SK-N-SH (cell line): ENCODE measurements around the gene HLA-DPA1. TPM values are rescaled to one million over a fixed set of nuclear protein-coding genes. Genes with fewer than 3 reads are reported as not detected.

ENCODE experiments used
- CTCF ChIA-PET: fragments of 300-600, 350-600 bp; formaldehyde crosslinking; extraction: SDS; loops from one replicate; lab custom pipeline; 2021; lab: Yijun Ruan, JAX
- POLR2A ChIA-PET: fragments of 350-600 bp; sonication (Branson Sonifier 250); formaldehyde crosslinking; extraction: SDS; loops from one replicate; lab custom pipeline; 2020; ENCODE audit warnings: antibody characterized with exemption, inconsistent platforms; lab: Yijun Ruan, JAX
- DNase-seq: peaks from one replicate; pipeline ENCODE4 v3.0.0; 2012
- H2AFZ ChIP-seq: fragments of 200-600 bp; sonication (generic); 2 replicates; pipeline ENCODE4 v1.8.1; 2016; ENCODE audit warnings: antibody characterized with exemption, mild to moderate bottlenecking, low read depth
- H3F3A ChIP-seq: fragments of 200-600 bp; sonication (generic); replicated peaks from 2 replicates; pipeline ENCODE3; 2016; ENCODE audit warnings: antibody characterized with exemption, mild to moderate bottlenecking; ENCODE audit not compliant: insufficient read depth
- H3K27ac ChIP-seq, 2 experiments: fragments of 200-500 bp in 1 of 2; fragments of 200-600 bp in 1 of 2; sonication (Bioruptor generic) in 1 of 2; sonication (generic), shearing (Covaris generic) in 1 of 2; 2 replicates each; pipeline versions ENCODE4 v1.5.1 to v1.6.1; 2014 to 2016; ENCODE audit warnings: low read depth in 2 of 2, inconsistent platforms in 1 of 2, low read length in 1 of 2, mild to moderate bottlenecking in 1 of 2, mixed read lengths in 1 of 2
- H3K27me3 ChIP-seq: fragments of 200-600 bp; sonication (generic), shearing (Covaris generic); 2 replicates; pipeline ENCODE4 v1.6.1; 2016; ENCODE audit warnings: mixed run types; ENCODE audit not compliant: insufficient read depth
- H3K36me3 ChIP-seq, 2 experiments: fragments of 200-500 bp in 1 of 2; fragments of 200-600 bp in 1 of 2; sonication (Bioruptor generic) in 1 of 2; sonication (generic) in 1 of 2; replicated peaks in 1 of 2; 2 replicates each; pipeline versions ENCODE3 to v1.5.1; 2014 to 2016; ENCODE audit warnings: low read length in 1 of 2, mild to moderate bottlenecking in 1 of 2; ENCODE audit not compliant: insufficient read depth in 2 of 2, control insufficient read depth in 1 of 2
- H3K4me1 ChIP-seq, 2 experiments: fragments of 200-500 bp in 1 of 2; fragments of 200-600 bp in 1 of 2; sonication (Bioruptor generic) in 1 of 2; sonication (generic), shearing (Covaris generic) in 1 of 2; 2 replicates each; pipeline versions ENCODE4 v1.5.1 to v1.6.1; 2014 to 2016; ENCODE audit warnings: low read depth in 1 of 2, low read length in 1 of 2, mixed run types in 1 of 2; ENCODE audit not compliant: insufficient read depth in 2 of 2, control insufficient read depth in 1 of 2
- H3K4me2 ChIP-seq: fragments of 200-600 bp; sonication (generic), shearing (Covaris generic); 2 replicates; pipeline ENCODE4 v1.6.1; 2017; ENCODE audit warnings: mixed run types
- H3K4me3 ChIP-seq, 2 experiments: fragments of 200-500 bp in 1 of 2; fragments of 200-600 bp in 1 of 2; sonication (Bioruptor generic) in 1 of 2; sonication (generic), shearing (Covaris generic) in 1 of 2; 2 replicates each; pipeline versions ENCODE4 v1.5.1 to v1.8.1; 2014 to 2016; ENCODE audit warnings: low read depth in 2 of 2, inconsistent platforms in 1 of 2, low read length in 1 of 2, mild to moderate bottlenecking in 1 of 2, mixed read lengths in 1 of 2, moderate library complexity in 1 of 2
- H3K79me2 ChIP-seq: fragments of 200-600 bp; sonication (generic); 2 replicates; pipeline ENCODE4 v1.8.1; 2017; ENCODE audit warnings: mild to moderate bottlenecking; ENCODE audit not compliant: insufficient read depth
- H3K9ac ChIP-seq: fragments of 200-600 bp; sonication (generic); 2 replicates; pipeline ENCODE4 v1.6.1; 2017; ENCODE audit warnings: mixed run types
- H3K9me2 ChIP-seq: fragments of 200-600 bp; sonication (generic); 2 replicates; pipeline ENCODE4 v1.6.1; 2017; ENCODE audit warnings: mixed run types
- H3K9me3 ChIP-seq: fragments of 200-600 bp; sonication (generic); 2 replicates; pipeline ENCODE4 v1.6.1; 2017; ENCODE audit warnings: mixed run types, mild to moderate bottlenecking, moderate library complexity
- H4K20me1 ChIP-seq: fragments of 200-600 bp; sonication (generic); 2 replicates; pipeline ENCODE4 v1.6.1; 2017; ENCODE audit warnings: mild to moderate bottlenecking, mixed run types; ENCODE audit not compliant: insufficient read depth
- CHD2 ChIP-seq: fragments of 150-350 bp; IDR thresholded peaks from 2 replicates; pipeline ENCODE4 v1.6.1; 2018; ENCODE audit warnings: low read length; ENCODE audit not compliant: partially characterized antibody
- ELF1 ChIP-seq: IDR thresholded peaks from 2 replicates; pipeline ENCODE4 v1.4.0; 2012
- EP300 ChIP-seq, 2 experiments: IDR thresholded peaks; 2 replicates each; pipeline versions ENCODE4 v1.4.0 to v1.6.1; 2012; ENCODE audit warnings: borderline replicate concordance in 1 of 2, low read depth in 1 of 2, low read length in 1 of 2
- EZH2phosphoT487 ChIP-seq: fragments of 200-600 bp; sonication (generic); IDR thresholded peaks from 2 replicates; pipeline ENCODE4 v1.6.1; 2017; ENCODE audit warnings: low read depth, mixed run types, mild to moderate bottlenecking, antibody characterized with exemption, moderate library complexity, borderline replicate concordance
- GABPA ChIP-seq: IDR thresholded peaks from 2 replicates; pipeline ENCODE4 v1.4.0; 2012; ENCODE audit warnings: low read depth, mild to moderate bottlenecking
- JUND ChIP-seq: IDR thresholded peaks from 2 replicates; pipeline ENCODE4 v1.4.0; 2012
- MAX ChIP-seq: IDR thresholded peaks from 2 replicates; pipeline ENCODE4 v1.4.0; 2012; ENCODE audit warnings: low read depth
- MEF2A ChIP-seq: IDR thresholded peaks from 2 replicates; pipeline ENCODE4 v1.4.0; 2012; ENCODE audit warnings: low read depth, borderline replicate concordance
- MXI1 ChIP-seq: IDR thresholded peaks from 2 replicates; pipeline ENCODE4 v1.6.1; 2012; ENCODE audit warnings: mild to moderate bottlenecking, low read depth, low read length, improper control_type of control experiment
- NFIC ChIP-seq: IDR thresholded peaks from 2 replicates; pipeline ENCODE4 v1.4.0; 2012; ENCODE audit warnings: borderline replicate concordance
- PBX3 ChIP-seq: IDR thresholded peaks from 2 replicates; pipeline ENCODE4; 2012
- REST ChIP-seq: IDR thresholded peaks from 2 replicates; pipeline ENCODE4 v1.6.1; 2012; ENCODE audit warnings: mild to moderate bottlenecking, low read depth, low read length, moderate library complexity
- RXRA ChIP-seq: IDR thresholded peaks from 2 replicates; pipeline ENCODE4 v1.4.0; 2012; ENCODE audit warnings: low read depth, mild to moderate bottlenecking, borderline replicate concordance
- SIN3A ChIP-seq: IDR thresholded peaks from 2 replicates; pipeline ENCODE4 v1.6.1; 2012; ENCODE audit warnings: low read depth, mild to moderate bottlenecking, low read length, moderate library complexity, borderline replicate concordance
- TAF1 ChIP-seq: IDR thresholded peaks from 2 replicates; pipeline ENCODE4 v1.6.1; 2012; ENCODE audit warnings: low read depth, mild to moderate bottlenecking, low read length, moderate library complexity, borderline replicate concordance
- TCF12 ChIP-seq: IDR thresholded peaks from 2 replicates; pipeline ENCODE4 v1.4.0; 2012
- USF2 ChIP-seq: fragments of 150-350 bp; IDR thresholded peaks from 2 replicates; pipeline ENCODE4 v1.6.1; 2017; ENCODE audit warnings: antibody characterized with exemption, low read length, low read depth, borderline replicate concordance
- YY1 ChIP-seq: IDR thresholded peaks from 2 replicates; pipeline ENCODE4 v1.4.0; 2012; ENCODE audit warnings: low read depth, mild to moderate bottlenecking
- WGBS: methylation state at CpG from one replicate; pipeline ENCODE4 v1.1.6; 2017; ENCODE audit warnings: low lambda C conversion rate; 5-methylcytosine and 5-hydroxymethylcytosine counted together
- polyA plus RNA-seq, 3 experiments: library from polyadenylated mRNA; depleted of rRNA; stranded (reverse); fragments of >200 nt; gene quantifications; 2 replicates each; pipeline ENCODE4 v1.2.3, GENCODE V29; 2012
- TF ChIP-seq, protein P1 (sequence below): fragments of 150-350 bp; IDR thresholded peaks from 2 replicates; pipeline ENCODE4 v1.6.1; 2016; ENCODE audit warnings: mild to moderate bottlenecking, low read depth, low read length

HLA-DPA1 gene
- polyA plus RNA-seq, 1 of the 3 experiments (the other 2 are of a cell fraction): 1.9 TPM

- no peak overlapping the region for H3K4me3 ChIP-seq
- no peak for TF ChIP-seq EZH2phosphoT487
- no peak for TF ChIP-seq REST
- TF ChIP-seq TAF1: no peak
- TF ChIP-seq MXI1: no peak
- no peak for TF ChIP-seq JUND
- no peak for TF ChIP-seq TCF12
- no peak for TF ChIP-seq PBX3
- no peak for TF ChIP-seq CHD2
- TF ChIP-seq USF2: no peak
- TF ChIP-seq YY1: no peak
- TF ChIP-seq ELF1: no peak
- TF ChIP-seq, all 33 proteins: peak for 0
- WGBS: 19% methylated on average over 7 of the region's 7 CpGs
Measured at GRCh38 chr6:33072508-33073100, 845 bp downstream of the HLA-DPA1 start.

DNA sequence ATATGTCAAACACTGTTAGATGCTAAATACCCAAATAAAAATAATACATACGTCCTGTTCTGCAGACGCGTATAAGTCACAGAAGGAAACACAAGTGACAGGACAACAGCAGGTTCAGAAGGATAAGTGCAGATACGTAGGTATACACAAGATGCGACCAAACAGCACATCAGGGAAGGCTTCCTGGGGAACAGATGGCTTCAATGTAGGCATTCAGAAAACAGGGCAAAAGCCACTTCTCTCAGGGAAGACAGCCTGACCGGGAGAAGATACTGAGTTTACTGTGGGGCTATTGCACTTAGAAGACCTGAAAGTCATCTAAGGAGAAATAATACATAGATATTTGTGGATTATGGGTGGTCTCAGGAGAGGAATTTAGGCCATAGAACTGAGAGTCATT lies 1.9 kb downstream of the HLA-DPA1 start:
- 9% methylated on average over 6 of the region's 6 CpGs for WGBS
- TF ChIP-seq MEF2A (no peak), ELF1 (no peak), MAX (no peak), SIN3A (no peak), EP300 (IDR thresholded peaks at IDR 0.05; ENCODE audit: borderline replicate concordance in 1 of 2, low read depth in 1 of 2, low read length in 1 of 2) (no peak), TCF12 (no peak), GABPA (no peak), RXRA (no peak), NFIC (no peak)
- TF ChIP-seq, protein P1, sequence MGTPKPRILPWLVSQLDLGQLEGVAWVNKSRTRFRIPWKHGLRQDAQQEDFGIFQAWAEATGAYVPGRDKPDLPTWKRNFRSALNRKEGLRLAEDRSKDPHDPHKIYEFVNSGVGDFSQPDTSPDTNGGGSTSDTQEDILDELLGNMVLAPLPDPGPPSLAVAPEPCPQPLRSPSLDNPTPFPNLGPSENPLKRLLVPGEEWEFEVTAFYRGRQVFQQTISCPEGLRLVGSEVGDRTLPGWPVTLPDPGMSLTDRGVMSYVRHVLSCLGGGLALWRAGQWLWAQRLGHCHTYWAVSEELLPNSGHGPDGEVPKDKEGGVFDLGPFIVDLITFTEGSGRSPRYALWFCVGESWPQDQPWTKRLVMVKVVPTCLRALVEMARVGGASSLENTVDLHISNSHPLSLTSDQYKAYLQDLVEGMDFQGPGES: no peak
- TF ChIP-seq, all 33 proteins: peak for 0
- Histone ChIP-seq H3K36me3 (no peaks in the 10 kb centered on the region), H3K9me2 (no peaks in the 10 kb centered on the region), H3F3A (no peaks in the 10 kb centered on the region), H3K4me3 (no peak overlapping the region), H3K9me3 (no peaks in the 10 kb centered on the region), H4K20me1 (no peaks in the 10 kb centered on the region), H3K4me1 (peaks cover 0 to 3% of the 10 kb centered on the region in 2 experiments; a peak in 1 of 4 replicates), H3K27ac (no peak overlapping the region), H3K27me3 (peaks cover 14% of the 10 kb centered on the region), H2AFZ (no peak overlapping the region), H3K4me2 (no peak overlapping the region), H3K79me2 (no peaks in the 10 kb centered on the region), H3K9ac (no peak overlapping the region)
- POLR2A ChIA-PET: no interaction called here
- CTCF ChIA-PET: no interaction called here
- DNase-seq: no peak

More at GRCh38 chr6:33072508-33073100, 845 bp downstream of the HLA-DPA1 start:
- Histone ChIP-seq H2AFZ (no peak overlapping the region), H3K9me3 (no peaks in the 10 kb centered on the region), H3K36me3 (no peaks in the 10 kb centered on the region), H3K27ac (no peak overlapping the region), H3K79me2 (no peaks in the 10 kb centered on the region), H3K27me3 (peaks cover 16% of the 10 kb centered on the region), H3F3A (no peaks in the 10 kb centered on the region), H4K20me1 (no peaks in the 10 kb centered on the region), H3K4me2 (no peak overlapping the region), H3K4me1 (peaks cover 0 to 3% of the 10 kb centered on the region in 2 experiments; a peak in 1 of 4 replicates), H3K9me2 (no peaks in the 10 kb centered on the region), H3K9ac (no peak overlapping the region)
- POLR2A ChIA-PET: interaction anchor here (0.5 kb wide), 1 partner anchor 1684 kb away, joined by 5 read pairs; no protein-coding TSS in a partner anchor
- CTCF ChIA-PET: interaction anchor here (0.9 to 1.5 kb wide), 4 partner anchors 10 to 204 kb away, joined by 3 to 5 read pairs (median 3); no protein-coding TSS in a partner anchor
- DNase-seq: no peak
